Upper lobe of right lung (tissue), 1 donor: ENCODE data around the gene SLC9A5. TPM values are rescaled to one million over a fixed set of nuclear protein-coding genes. Genes with fewer than 3 reads are reported as not detected.

ENCODE experiments used
- ATAC-seq: fragments of 200-7000 bp; cut with Tn5 transposase; one replicate; pipeline ENCODE4 v1.9.1; 2020; ENCODE audit warnings: mild to moderate bottlenecking, moderate library complexity
- DNase-seq: peaks from one replicate; pipeline ENCODE4 v3.0.0-alpha.2; 2020
- H3K27ac ChIP-seq: fragments of 200-600 bp; one replicate; pipeline ENCODE4 v1.8.0; 2022
- H3K27me3 ChIP-seq: fragments of 200-600 bp; one replicate; pipeline ENCODE4 v1.8.0; 2022; ENCODE audit warnings: mild to moderate bottlenecking
- H3K36me3 ChIP-seq: fragments of 200-600 bp; one replicate; pipeline ENCODE4 v1.8.0; 2022
- H3K4me1 ChIP-seq: fragments of 200-600 bp; one replicate; pipeline ENCODE4 v1.8.0; 2022
- H3K4me3 ChIP-seq: fragments of 200-600 bp; one replicate; pipeline ENCODE4 v1.8.0; 2022; ENCODE audit warnings: mild to moderate bottlenecking
- H3K9me3 ChIP-seq: fragments of 200-600 bp; one replicate; pipeline ENCODE4 v1.8.0; 2022
- CTCF ChIP-seq: fragments of 200-600 bp; IDR thresholded peaks from one replicate; pipeline ENCODE4 v1.8.0; 2022; ENCODE audit warnings: antibody characterized with exemption
- intact Hi-C: fragments of 100-400 bp; cut with DNase I; formaldehyde crosslinking; loops from one replicate; pipeline ENCODE4 v1.11.0; 2022
- total RNA-seq: library from RNA; stranded (reverse); fragmentation: NEBNext Ultra II Directional; extraction: Animal tissue kit (Norgen Biotek cat#: 25700); gene quantifications from one replicate; pipeline ENCODE4 v1.2.1, GENCODE V29; 2021
- donor health status: DM: no; HTN: yes; CAD: no; lungs with severe emphysema.

SLC9A5 gene
- total RNA-seq, 1 donor from 2014 or later = 2.4 TPM

GRCh38 chr16:67277999-67278772 lies 29.4 kb downstream of the SLC9A5 start:
- H3K4me3 ChIP-seq = peak overlapping the region; percentile 68
- no peaks in the 10 kb centered on the region for H3K27me3 ChIP-seq
- H3K9me3 ChIP-seq = no peaks in the 10 kb centered on the region
- H3K36me3 ChIP-seq = peaks cover 8% of the 10 kb centered on the region
- H3K4me1 ChIP-seq = peaks cover 15% of the 10 kb centered on the region
- intact Hi-C loops = loop anchor here (10.0 kb wide), 1 partner anchor 117 kb away; the partner anchor contains the start of gene TPPP3
- no peak for TF ChIP-seq CTCF
- DNase-seq (no peak), ATAC-seq (no peak)
- peak overlapping the region; percentile 66 for H3K27ac ChIP-seq

- ATAC-seq (peak; percentile 61), DNase-seq (no peak)
- Histone ChIP-seq H3K4me3 (peak overlapping the region; percentile 68), H3K36me3 (peaks cover 8% of the 10 kb centered on the region), H3K4me1 (peaks cover 15% of the 10 kb centered on the region), H3K27ac (peak overlapping the region; percentile 66), H3K27me3 (no peaks in the 10 kb centered on the region), H3K9me3 (no peaks in the 10 kb centered on the region)
- TF ChIP-seq CTCF = peak; percentile 29
- intact Hi-C loops = loop anchor here (10.0 kb wide), 1 partner anchor 116 kb away; the partner anchor contains the start of gene TPPP3
These were observed 30.1 kb downstream of the SLC9A5 start for GRCh38 chr16:67278773-67279295.

- peak; percentile 60 for TF ChIP-seq CTCF
- Histone ChIP-seq H3K27ac (peak within 1 kb of the TSS; percentile 71), H3K27me3 (no peaks in the 10 kb centered on the region), H3K4me3 (peak within 1 kb of the TSS; percentile 68), H3K4me1 (peaks cover 15% of the 10 kb centered on the region), H3K9me3 (no peaks in the 10 kb centered on the region), H3K36me3 (peaks cover 8% of the 10 kb centered on the region)
- intact Hi-C loops = loop anchor here (10.0 kb wide), 1 partner anchor 115 kb away; the partner anchor contains the start of gene TPPP3
- peak; percentile 97 for ATAC-seq
- DNase-seq = peak; percentile 93
These were observed 30.7 kb downstream of the SLC9A5 start, which contains the start of gene PLEKHG4 for GRCh38 chr16:67279296-67280089. Gene PLEKHG4 (plus strand): TSS chr16:67279532. CDS start chr16:67280045, 513 bp downstream.

GRCh38 chr16:67280090-67281015 lies 31.6 kb downstream of the SLC9A5 start:
- Histone ChIP-seq H3K9me3 (no peaks in the 10 kb centered on the region), H3K4me3 (peak overlapping the region; percentile 68), H3K27ac (no peak overlapping the region), H3K27me3 (no peaks in the 10 kb centered on the region), H3K36me3 (peaks cover 8% of the 10 kb centered on the region), H3K4me1 (peaks cover 15% of the 10 kb centered on the region)
- ATAC-seq (no peak), DNase-seq (no peak)
- intact Hi-C loops = no loop called here
- no peak for TF ChIP-seq CTCF
